ENCODE data around the gene CCDC88C.

GRCh38 chr14:91244501-91244901, 173.1 kb downstream of the CCDC88C start, which contains the start of gene GPR68:
- TF ChIP-seq POLR2A (IDR thresholded peaks at IDR 0.05; ENCODE audit: low read depth, low read length), result no peak
- TF ChIP-seq CTCF (IDR thresholded peaks at IDR 0.05; ENCODE audit: extremely low read depth in 1 of 2, insufficient read depth in 1 of 2, low read depth in 1 of 2, low read length in 2 of 2), result no peak
- TF ChIP-seq EZH2 (IDR thresholded peaks at IDR 0.05; ENCODE audit: borderline replicate concordance, low read depth, low read length, severe bottlenecking), result no peak
- no peak for TF ChIP-seq FOS (IDR thresholded peaks at IDR 0.05; ENCODE audit: borderline replicate concordance, insufficient read depth, low read length)

All from endothelial cell of umbilical vein (primary cell).